GM12865 (cell line): ENCODE measurements around the gene UFM1.

Experiments used
- DNase-seq: peaks from one replicate; pipeline ENCODE4 v3.0.0; 2010; ENCODE audit warnings: low read depth
- H3K4me3 ChIP-seq: 2 replicates; pipeline ENCODE4 v1.5.1; 2011; ENCODE audit warnings: mild to moderate bottlenecking, low read depth, low read length, control low read depth
- TF ChIP-seq, protein P1 (sequence below): IDR thresholded peaks from 2 replicates; pipeline ENCODE4 v1.5.1; 2011; ENCODE audit warnings: low read length, control low read depth, low read depth, inconsistent platforms; ENCODE audit not compliant: insufficient read depth; ENCODE audit errors: missing control alignments

Gene UFM1

DNA sequence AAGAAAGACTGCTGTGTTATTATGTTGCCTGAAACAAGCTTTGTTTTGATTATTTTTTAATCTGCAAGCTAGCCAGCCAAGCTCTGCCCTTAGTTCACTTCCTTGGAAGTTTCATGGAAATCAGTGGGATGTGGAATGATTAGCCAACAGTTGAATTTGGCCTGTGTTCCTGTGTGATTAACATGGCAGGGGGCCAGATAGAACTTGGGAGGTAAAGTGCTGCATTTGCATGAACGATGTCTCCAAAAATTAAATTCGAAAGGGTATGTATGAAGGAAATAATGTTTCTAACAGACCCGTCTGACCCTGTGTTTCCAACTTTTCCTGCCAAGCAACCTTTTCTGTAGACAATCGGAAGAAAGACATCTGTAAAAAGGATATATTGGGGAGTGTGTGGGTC lies 32.2 kb downstream of the UFM1 start:
- no peak for DNase-seq
- H3K4me3 ChIP-seq: no peak overlapping the region
- TF ChIP-seq, protein P1, sequence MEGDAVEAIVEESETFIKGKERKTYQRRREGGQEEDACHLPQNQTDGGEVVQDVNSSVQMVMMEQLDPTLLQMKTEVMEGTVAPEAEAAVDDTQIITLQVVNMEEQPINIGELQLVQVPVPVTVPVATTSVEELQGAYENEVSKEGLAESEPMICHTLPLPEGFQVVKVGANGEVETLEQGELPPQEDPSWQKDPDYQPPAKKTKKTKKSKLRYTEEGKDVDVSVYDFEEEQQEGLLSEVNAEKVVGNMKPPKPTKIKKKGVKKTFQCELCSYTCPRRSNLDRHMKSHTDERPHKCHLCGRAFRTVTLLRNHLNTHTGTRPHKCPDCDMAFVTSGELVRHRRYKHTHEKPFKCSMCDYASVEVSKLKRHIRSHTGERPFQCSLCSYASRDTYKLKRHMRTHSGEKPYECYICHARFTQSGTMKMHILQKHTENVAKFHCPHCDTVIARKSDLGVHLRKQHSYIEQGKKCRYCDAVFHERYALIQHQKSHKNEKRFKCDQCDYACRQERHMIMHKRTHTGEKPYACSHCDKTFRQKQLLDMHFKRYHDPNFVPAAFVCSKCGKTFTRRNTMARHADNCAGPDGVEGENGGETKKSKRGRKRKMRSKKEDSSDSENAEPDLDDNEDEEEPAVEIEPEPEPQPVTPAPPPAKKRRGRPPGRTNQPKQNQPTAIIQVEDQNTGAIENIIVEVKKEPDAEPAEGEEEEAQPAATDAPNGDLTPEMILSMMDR: no peak

DNA sequence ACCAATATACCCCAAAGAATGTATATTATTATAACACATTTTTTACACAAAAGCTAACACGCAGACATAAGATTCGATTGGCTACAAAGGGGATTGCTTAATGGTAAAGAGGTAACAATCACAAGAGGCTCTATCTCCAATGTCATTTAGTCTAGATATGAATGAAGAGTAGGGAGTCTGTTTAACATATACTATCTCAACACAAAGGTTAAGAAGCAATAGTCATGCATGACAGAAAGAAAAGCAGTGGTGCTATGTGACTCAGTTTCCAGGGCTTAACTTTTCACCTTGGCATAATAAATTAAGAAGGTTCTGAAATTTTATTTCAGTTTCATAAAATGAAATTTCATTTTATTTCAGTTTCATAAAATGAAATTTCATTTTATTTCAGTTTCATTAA lies 33.3 kb downstream of the UFM1 start:
- no peak for DNase-seq
- no peak overlapping the region for H3K4me3 ChIP-seq
- TF ChIP-seq, protein P1: no peak

DNA sequence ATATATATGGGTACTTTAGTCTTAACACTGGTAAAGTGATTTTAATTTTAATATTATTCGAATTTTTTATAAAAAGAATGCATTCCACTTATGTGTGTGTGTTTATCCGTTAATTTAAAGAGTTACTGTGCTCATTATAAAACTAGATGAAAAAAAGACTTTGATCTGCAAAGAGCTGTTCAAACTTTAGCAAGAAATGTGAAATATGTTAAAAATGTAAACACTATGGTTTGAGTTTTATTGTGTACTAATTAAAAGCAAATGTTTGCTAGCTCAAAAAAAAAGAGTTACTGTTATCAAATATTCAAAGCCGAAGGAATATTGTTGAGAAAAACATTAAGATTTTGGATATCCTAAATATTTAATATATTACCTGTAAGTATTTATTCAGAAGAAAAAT lies 34.5 kb downstream of the UFM1 start:
- TF ChIP-seq, protein P1: no peak
- H3K4me3 ChIP-seq: no peak overlapping the region
- no peak for DNase-seq

DNA sequence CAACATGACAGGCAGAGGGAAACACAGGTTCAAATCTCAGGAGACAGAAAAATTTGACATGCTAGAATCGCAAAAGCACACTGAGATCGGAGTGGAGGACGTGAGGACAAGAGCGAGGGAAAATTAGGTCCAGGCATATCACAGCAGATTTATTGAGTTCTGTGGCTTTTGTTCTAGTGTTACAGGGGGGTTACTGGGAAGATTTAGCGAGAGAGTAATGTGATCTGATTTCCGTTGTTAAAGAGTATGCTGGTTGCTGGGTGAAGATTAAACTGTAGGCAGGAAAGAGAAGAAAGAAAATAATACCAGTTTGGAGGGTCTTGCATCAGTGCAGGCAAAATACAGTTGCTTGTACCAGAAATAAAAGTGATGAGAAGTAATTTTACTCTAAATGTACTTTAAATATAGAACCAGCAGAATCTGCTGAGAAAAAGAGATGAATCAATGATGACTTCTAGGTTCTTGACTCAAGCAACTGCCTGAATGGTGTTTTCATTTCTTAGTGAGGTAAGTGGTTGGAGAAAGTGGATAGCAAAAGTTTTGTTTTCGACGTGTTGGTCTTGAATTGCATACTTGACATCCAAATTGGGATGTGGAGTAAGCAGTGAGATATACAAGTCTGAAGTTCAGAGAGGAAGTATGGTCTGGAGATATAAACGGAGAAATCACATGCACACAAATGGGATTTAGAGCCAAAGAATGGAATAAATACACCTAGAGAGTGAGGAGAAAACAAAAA lies 35.7 kb downstream of the UFM1 start:
- H3K4me3 ChIP-seq: no peak overlapping the region
- no peak for DNase-seq
- TF ChIP-seq, protein P1: no peak

DNA sequence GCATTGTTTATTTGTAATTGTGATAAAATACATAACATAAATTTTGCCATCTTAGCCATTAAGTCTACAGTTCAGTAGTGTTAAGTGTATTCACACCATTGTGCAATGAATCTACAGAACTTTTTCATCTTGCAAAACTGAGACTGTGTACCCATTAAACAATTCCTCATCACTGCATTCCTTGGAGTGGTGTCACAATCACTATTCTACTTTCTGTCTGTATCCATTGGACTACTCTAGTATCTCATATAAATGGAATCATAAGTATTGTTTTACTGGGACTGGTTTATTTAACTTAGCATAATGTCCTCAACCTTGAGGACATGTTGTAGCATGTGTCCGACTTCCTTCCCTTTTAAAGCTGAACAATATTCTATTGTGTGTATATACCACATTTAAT lies 36.8 kb downstream of the UFM1 start:
- DNase-seq: no peak
- H3K4me3 ChIP-seq: no peak overlapping the region
- TF ChIP-seq, protein P1: no peak

DNA sequence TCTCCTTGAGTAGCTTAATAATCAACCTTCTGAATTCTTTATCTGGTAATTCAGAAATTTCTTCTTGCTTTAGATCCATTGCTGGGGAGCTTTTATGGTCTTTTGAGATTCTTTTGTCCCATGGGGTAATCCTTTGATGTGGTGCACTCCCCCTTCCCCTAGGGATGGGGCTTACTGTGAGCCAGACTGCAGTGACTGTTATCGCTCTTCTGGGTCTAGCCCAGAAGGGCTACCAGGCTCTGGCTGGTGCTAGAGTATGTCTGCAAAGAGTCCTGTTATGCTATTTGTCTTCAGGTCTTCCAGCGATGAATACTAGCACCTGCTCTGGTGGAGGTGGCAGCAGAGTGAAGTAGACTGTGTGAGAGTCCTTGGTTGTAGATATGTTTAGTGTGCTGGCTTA lies 41.7 kb downstream of the UFM1 start:
- TF ChIP-seq, protein P1: no peak
- H3K4me3 ChIP-seq: no peak overlapping the region
- DNase-seq: no peak
